ENCODE results near the gene RBM20. TPM values are rescaled to one million over a fixed set of nuclear protein-coding genes. Genes with fewer than 3 reads are reported as not detected.
A peak's percentile ranks its signal among the peaks of the same experiment; 100 is the strongest.

The RBM20 gene
- total RNA-seq: 3.3 and 3.8 TPM in 2 replicates

GRCh38 chr10:110643653-110644597 is at the start of gene RBM20:
TSS of gene RBM20 (plus strand) at chr10:110644336. CDS start at chr10:110644455, 119 bp downstream.
- no peak for DNase-seq (ENCODE audit: low read depth)
- TF ChIP-seq, protein P1, sequence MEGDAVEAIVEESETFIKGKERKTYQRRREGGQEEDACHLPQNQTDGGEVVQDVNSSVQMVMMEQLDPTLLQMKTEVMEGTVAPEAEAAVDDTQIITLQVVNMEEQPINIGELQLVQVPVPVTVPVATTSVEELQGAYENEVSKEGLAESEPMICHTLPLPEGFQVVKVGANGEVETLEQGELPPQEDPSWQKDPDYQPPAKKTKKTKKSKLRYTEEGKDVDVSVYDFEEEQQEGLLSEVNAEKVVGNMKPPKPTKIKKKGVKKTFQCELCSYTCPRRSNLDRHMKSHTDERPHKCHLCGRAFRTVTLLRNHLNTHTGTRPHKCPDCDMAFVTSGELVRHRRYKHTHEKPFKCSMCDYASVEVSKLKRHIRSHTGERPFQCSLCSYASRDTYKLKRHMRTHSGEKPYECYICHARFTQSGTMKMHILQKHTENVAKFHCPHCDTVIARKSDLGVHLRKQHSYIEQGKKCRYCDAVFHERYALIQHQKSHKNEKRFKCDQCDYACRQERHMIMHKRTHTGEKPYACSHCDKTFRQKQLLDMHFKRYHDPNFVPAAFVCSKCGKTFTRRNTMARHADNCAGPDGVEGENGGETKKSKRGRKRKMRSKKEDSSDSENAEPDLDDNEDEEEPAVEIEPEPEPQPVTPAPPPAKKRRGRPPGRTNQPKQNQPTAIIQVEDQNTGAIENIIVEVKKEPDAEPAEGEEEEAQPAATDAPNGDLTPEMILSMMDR (IDR thresholded peaks at IDR 0.05; ENCODE audit: insufficient read depth, low read length, poor library complexity, severe bottlenecking): no peak
- peak within 1 kb of the TSS; percentile 52 for H3K4me3 ChIP-seq (ENCODE audit: low read depth, low read length)
- no peaks in the 10 kb centered on the region for H3K36me3 ChIP-seq (ENCODE audit: control insufficient read depth, insufficient read depth, low read length)
- H3K27me3 ChIP-seq (ENCODE audit: control insufficient read depth, insufficient read depth, low read length): peaks cover 19% of the 10 kb centered on the region

GRCh38 chr10:110597476-110597875 is 46.7 kb upstream of the RBM20 start:
- H3K27me3 ChIP-seq (ENCODE audit: control insufficient read depth, insufficient read depth, low read length): no peaks in the 10 kb centered on the region
- no peak overlapping the region for H3K4me3 ChIP-seq (ENCODE audit: low read depth, low read length)
- DNase-seq (ENCODE audit: low read depth): no peak
- TF ChIP-seq, protein P1 (IDR thresholded peaks at IDR 0.05; ENCODE audit: insufficient read depth, low read length, poor library complexity, severe bottlenecking): no peak
- no peaks in the 10 kb centered on the region for H3K36me3 ChIP-seq (ENCODE audit: control insufficient read depth, insufficient read depth, low read length)

DNA sequence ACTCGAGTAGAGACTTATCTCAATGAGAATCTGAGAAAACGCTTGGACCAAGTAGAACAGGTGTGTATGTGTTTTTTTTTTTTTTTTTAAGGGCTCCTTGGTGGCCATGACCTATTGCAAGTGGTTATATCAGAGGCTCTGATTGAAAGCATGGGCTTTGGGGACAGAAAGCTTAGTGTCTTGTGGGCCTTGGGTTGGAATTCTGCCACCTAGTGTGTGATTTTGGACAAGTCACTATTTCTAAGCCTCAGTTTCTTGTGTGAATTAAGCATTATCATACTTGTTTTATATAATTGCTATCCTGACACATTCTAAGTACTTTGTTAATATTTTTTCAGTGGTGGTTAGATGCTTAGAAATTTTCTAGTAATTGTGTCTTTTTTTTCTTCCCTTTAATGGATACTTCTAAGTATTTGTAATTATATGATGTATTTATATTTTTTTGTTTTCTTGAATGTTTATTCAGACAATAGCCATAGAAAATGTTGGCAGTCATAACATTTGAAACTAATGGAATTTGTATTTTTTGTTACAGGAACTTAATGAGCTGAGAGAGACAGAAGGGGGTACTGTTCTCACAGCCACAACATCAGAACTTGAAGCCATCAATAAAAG is 43.5 kb upstream of the RBM20 start:
- DNase-seq (ENCODE audit: low read depth): peak; percentile 21
- Histone ChIP-seq H3K27me3 (ENCODE audit: control insufficient read depth, insufficient read depth, low read length) (no peaks in the 10 kb centered on the region), H3K36me3 (ENCODE audit: control insufficient read depth, insufficient read depth, low read length) (no peaks in the 10 kb centered on the region), H3K4me3 (ENCODE audit: low read depth, low read length) (no peak overlapping the region)
- TF ChIP-seq, protein P1 (IDR thresholded peaks at IDR 0.05; ENCODE audit: insufficient read depth, low read length, poor library complexity, severe bottlenecking): peak; percentile 41

DNA sequence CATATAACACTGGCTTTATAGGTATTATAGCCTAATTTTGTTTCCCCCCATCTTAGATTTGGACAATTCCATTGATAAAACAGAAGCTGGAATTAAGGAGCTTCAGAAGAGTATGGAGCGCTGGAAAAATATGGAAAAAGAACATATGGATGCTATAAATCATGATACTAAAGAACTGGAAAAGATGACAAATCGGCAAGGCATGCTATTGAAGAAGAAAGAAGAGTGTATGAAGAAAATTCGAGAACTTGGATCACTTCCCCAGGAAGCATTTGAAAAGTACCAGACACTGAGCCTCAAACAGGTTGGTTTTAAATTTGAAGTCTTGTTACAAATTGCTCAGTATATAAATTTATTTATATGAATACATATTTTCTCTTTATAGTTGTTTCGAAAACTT is 42.6 kb upstream of the RBM20 start:
- TF ChIP-seq, protein P1 (IDR thresholded peaks at IDR 0.05; ENCODE audit: insufficient read depth, low read length, poor library complexity, severe bottlenecking): no peak
- no peak overlapping the region for H3K4me3 ChIP-seq (ENCODE audit: low read depth, low read length)
- DNase-seq (ENCODE audit: low read depth): no peak
- H3K36me3 ChIP-seq (ENCODE audit: control insufficient read depth, insufficient read depth, low read length): no peaks in the 10 kb centered on the region
- no peaks in the 10 kb centered on the region for H3K27me3 ChIP-seq (ENCODE audit: control insufficient read depth, insufficient read depth, low read length)

GRCh38 chr10:110608087-110608486 is 36.0 kb upstream of the RBM20 start:
- DNase-seq (ENCODE audit: low read depth): no peak
- TF ChIP-seq, protein P1 (IDR thresholded peaks at IDR 0.05; ENCODE audit: insufficient read depth, low read length, poor library complexity, severe bottlenecking): no peak
- Histone ChIP-seq H3K36me3 (ENCODE audit: control insufficient read depth, insufficient read depth, low read length) (no peaks in the 10 kb centered on the region), H3K27me3 (ENCODE audit: control insufficient read depth, insufficient read depth, low read length) (no peaks in the 10 kb centered on the region), H3K4me3 (ENCODE audit: low read depth, low read length) (no peak overlapping the region)
